ENCODE results near the gene XPOT.

Gene XPOT

GRCh38 chr12:64428956-64429355, 24.8 kb downstream of the XPOT start:
- no peak for DNase-seq

GRCh38 chr12:64430886-64431285, 26.7 kb downstream of the XPOT start:
- no peak for DNase-seq

- DNase-seq = no peak
Measured at GRCh38 chr12:64431791-64432190, 27.6 kb downstream of the XPOT start.

- DNase-seq = no peak
Measured at GRCh38 chr12:64433915-64434314, 29.7 kb downstream of the XPOT start.

GRCh38 chr12:64440100-64440499, 35.9 kb downstream of the XPOT start:
- no peak for DNase-seq

GRCh38 chr12:64445490-64445889, 41.3 kb downstream of the XPOT start:
- DNase-seq = no peak

GRCh38 chr12:64446295-64446694, 42.1 kb downstream of the XPOT start:
- DNase-seq = no peak

- DNase-seq = no peak
Measured at GRCh38 chr12:64450057-64450640, 46.0 kb downstream of the XPOT start.

- DNase-seq = peak; percentile 62
Measured at GRCh38 chr12:64450711-64451486, 46.7 kb downstream of the XPOT start.

- peak; percentile 98 for DNase-seq
Measured at GRCh38 chr12:64451687-64452558, 47.7 kb downstream of the XPOT start, which contains the start of gene TBK1. TBK1 (plus strand) TSS chr12:64452120; CDS start chr12:64455871, 3,751 bp downstream.

- peak; percentile 91 for DNase-seq
Measured at GRCh38 chr12:64452559-64453329, 48.6 kb downstream of the XPOT start.

GRCh38 chr12:64455506-64455905, 51.3 kb downstream of the XPOT start:
- no peak for DNase-seq

GRCh38 chr12:64456119-64456518, 51.9 kb downstream of the XPOT start:
- DNase-seq = no peak

GRCh38 chr12:64457032-64457431, 52.8 kb downstream of the XPOT start:
- DNase-seq = no peak

GRCh38 chr12:64457466-64457865, 53.3 kb downstream of the XPOT start:
- DNase-seq = no peak

GRCh38 chr12:64457923-64458322, 53.7 kb downstream of the XPOT start:
- no peak for DNase-seq

GRCh38 chr12:64459394-64459891, 55.3 kb downstream of the XPOT start:
- DNase-seq = no peak

GRCh38 chr12:64461634-64462414, 57.6 kb downstream of the XPOT start:
- no peak for DNase-seq

GRCh38 chr12:64466178-64466577, 62.0 kb downstream of the XPOT start:
- no peak for DNase-seq

GRCh38 chr12:64468966-64469365, 64.8 kb downstream of the XPOT start:
- DNase-seq = no peak

GRCh38 chr12:64469455-64470142, 65.4 kb downstream of the XPOT start:
- DNase-seq = no peak

Measured in NCI-H510A treated with DMSO at 0.1 percent for 48 hours (cell line).